ENCODE measurements around the gene TOM1. TPM values are rescaled to one million over a fixed set of nuclear protein-coding genes. Genes with fewer than 3 reads are reported as not detected.

The TOM1 gene
- total and polyA plus RNA-seq, 2 of the 13 experiments (the other 11 are each of a cell fraction or from before 2014, with no cell fraction given), result 30.8 to 87.3 TPM

GRCh38 chr22:35257321-35258190, 42.1 kb upstream of the TOM1 start, which contains the start of gene HMGXB4 (continued):
- TF ChIP-seq ZNF501 (CRISPR knock-in tag; IDR thresholded peaks at IDR 0.05), result peak; percentile 71
- TF ChIP-seq ZNF12 (CRISPR knock-in tag; IDR thresholded peaks at IDR 0.05), result peak; percentile 56; the same call in 1 of the 2 replicates
- no peak for TF ChIP-seq ZNF317 (CRISPR knock-in tag; IDR thresholded peaks at IDR 0.05)
- no peak for TF ChIP-seq ARNT (IDR thresholded peaks at IDR 0.05)
- peak; percentile 96 for TF ChIP-seq KMT2B (CRISPR knock-in tag; IDR thresholded peaks at IDR 0.05)
- no peak; the same call in 1 of the 2 replicates for TF ChIP-seq ZNF567 (CRISPR knock-in tag; IDR thresholded peaks at IDR 0.05; ENCODE audit: borderline replicate concordance)
- no peak for TF ChIP-seq ZNF576 (CRISPR knock-in tag; IDR thresholded peaks at IDR 0.05)
- TF ChIP-seq POLR2A (IDR thresholded peaks at IDR 0.05; ENCODE audit: insufficient read depth in 1 of 2, low read depth in 2 of 2, low read length in 2 of 2), result peak; percentile 54 to 58; a peak in 3 of 4 replicates
- TF ChIP-seq CHCHD3 (CRISPR knock-in tag; IDR thresholded peaks at IDR 0.05), result 0 out of 2 replicates have a peak, but pooled peaks have one; percentile 69
- peak; percentile 80; the same call in 1 of the 2 replicates for TF ChIP-seq PBX3 (CRISPR knock-in tag; IDR thresholded peaks at IDR 0.05; ENCODE audit: borderline replicate concordance)
- 0 out of 2 replicates have a peak, but pooled peaks have one; percentile 64 for TF ChIP-seq ZNF691 (CRISPR knock-in tag; IDR thresholded peaks at IDR 0.05; ENCODE audit: borderline replicate concordance, low read depth)
- TF ChIP-seq ZBTB7B (CRISPR knock-in tag; IDR thresholded peaks at IDR 0.05), result peak; percentile 79
- TF ChIP-seq RFXANK (CRISPR knock-in tag; IDR thresholded peaks at IDR 0.05), result 0 out of 2 replicates have a peak, but pooled peaks have one; percentile 53
- TF ChIP-seq KDM5A (IDR thresholded peaks at IDR 0.05; ENCODE audit: borderline replicate concordance, low read length), result no peak; the same call in none of the 2 replicates
- TF ChIP-seq TMF1 (CRISPR knock-in tag; IDR thresholded peaks at IDR 0.05; ENCODE audit: low read depth), result peak; percentile 54; the same call in 1 of the 2 replicates
- no peak for TF ChIP-seq PLRG1 (conservative IDR thresholded peaks at IDR 0.05)
- no peak for TF ChIP-seq SKI (IDR thresholded peaks at IDR 0.05; ENCODE audit: partially characterized antibody)
- TF ChIP-seq SRF (IDR thresholded peaks at IDR 0.05; ENCODE audit: low read depth, low read length), result peak; percentile 97
- 0 out of 2 replicates have a peak, but pooled peaks have one; percentile 46 for TF ChIP-seq IKZF5 (CRISPR knock-in tag; IDR thresholded peaks at IDR 0.05)
- no peak for TF ChIP-seq NONO (IDR thresholded peaks at IDR 0.05)
- peak; percentile 60 for TF ChIP-seq NONO (CRISPR knock-in tag; conservative IDR thresholded peaks at IDR 0.05)
- peak; percentile 92 for TF ChIP-seq MAZ (IDR thresholded peaks at IDR 0.05; ENCODE audit: borderline replicate concordance, low read depth, low read length)
- TF ChIP-seq MAZ (CRISPR knock-in tag; IDR thresholded peaks at IDR 0.05; ENCODE audit: low read depth), result peak; percentile 73
- TF ChIP-seq MYC (CRISPR knock-in tag; IDR thresholded peaks at IDR 0.05; ENCODE audit: borderline replicate concordance), result peak; percentile 67; the same call in 1 of the 2 replicates
- TF ChIP-seq PAWR (CRISPR knock-in tag; IDR thresholded peaks at IDR 0.05; ENCODE audit: borderline replicate concordance), result no peak
- no peak for TF ChIP-seq PAX8 (CRISPR knock-in tag; IDR thresholded peaks at IDR 0.05; ENCODE audit: borderline replicate concordance)
- no peak for TF ChIP-seq FOXO1 (CRISPR knock-in tag; IDR thresholded peaks at IDR 0.05)
